SIG-M5 treated with dmso at 0.1 percent for 504 hours (cell line): ENCODE data around the gene NF2.
A peak's percentile ranks its signal among the peaks of the same experiment; 100 is the strongest.

Experiments
- DNase-seq: peaks from one replicate; lab custom pipeline; 2025; ENCODE audit not compliant: unreplicated experiment; lab: John Stamatoyannopoulos, UW

Gene NF2

GRCh38 chr22:29629903-29630516, 26.6 kb downstream of the NF2 start:
- no peak for DNase-seq

- DNase-seq, result no peak
Measured at GRCh38 chr22:29630987-29631386, 27.6 kb downstream of the NF2 start.

- no peak for DNase-seq
Measured at GRCh38 chr22:29631725-29632124, 28.3 kb downstream of the NF2 start.

- DNase-seq, result no peak
Measured at GRCh38 chr22:29632672-29633071, 29.2 kb downstream of the NF2 start.

- DNase-seq, result no peak
Measured at GRCh38 chr22:29633514-29634312, 30.3 kb downstream of the NF2 start.

GRCh38 chr22:29634847-29635246, 31.4 kb downstream of the NF2 start:
- DNase-seq, result no peak

GRCh38 chr22:29635734-29636357, 32.4 kb downstream of the NF2 start:
- peak; percentile 62 for DNase-seq

GRCh38 chr22:29636751-29637150, 33.3 kb downstream of the NF2 start:
- DNase-seq, result no peak

- no peak for DNase-seq
Measured at GRCh38 chr22:29637181-29637580, 33.7 kb downstream of the NF2 start.

GRCh38 chr22:29638678-29639077, 35.2 kb downstream of the NF2 start:
- no peak for DNase-seq

- no peak for DNase-seq
Measured at GRCh38 chr22:29639096-29639495, 35.7 kb downstream of the NF2 start.

- peak; percentile 31 for DNase-seq
Measured at GRCh38 chr22:29641042-29641699, 37.7 kb downstream of the NF2 start.

- DNase-seq, result no peak
Measured at GRCh38 chr22:29641700-29642330, 38.4 kb downstream of the NF2 start.

- no peak for DNase-seq
Measured at GRCh38 chr22:29642694-29643093, 39.3 kb downstream of the NF2 start.

- DNase-seq, result no peak
Measured at GRCh38 chr22:29647954-29648737, 44.7 kb downstream of the NF2 start.

- no peak for DNase-seq
Measured at GRCh38 chr22:29650370-29650769, 46.9 kb downstream of the NF2 start.

- DNase-seq, result no peak
Measured at GRCh38 chr22:29651652-29652051, 48.2 kb downstream of the NF2 start.

- no peak for DNase-seq
Measured at GRCh38 chr22:29654420-29654819, 51.0 kb downstream of the NF2 start.

- DNase-seq, result no peak
Measured at GRCh38 chr22:29654882-29655281, 51.4 kb downstream of the NF2 start.

- DNase-seq, result peak; percentile 98
Measured at GRCh38 chr22:29658176-29658575, 54.7 kb downstream of the NF2 start.
